Breast epithelium (tissue), 4 donors: ENCODE results near the gene GPR141. TPM values are rescaled to one million over a fixed set of nuclear protein-coding genes. Genes with fewer than 3 reads are reported as not detected.

Experiments
- DNase-seq, 2 donors: peaks; one replicate each; pipeline ENCODE4 v3.0.0-alpha.2; 2019; ENCODE audit warnings: low spot score in 2 of 2
- H3K27ac ChIP-seq, 2 donors: fragments of 200-600 bp; sonication (generic) in 1 of 2; one replicate each; pipeline ENCODE4 v1.5.1; 2016 to 2019; ENCODE audit warnings: mild to moderate bottlenecking in 1 of 2
- H3K27me3 ChIP-seq, 2 donors: fragments of 200-600 bp; sonication (generic) in 1 of 2; one replicate each; pipeline versions ENCODE4 v1.5.1 to v1.6.0; 2017 to 2019; ENCODE audit warnings: control low read depth in 1 of 2, mild to moderate bottlenecking in 1 of 2
- H3K36me3 ChIP-seq: fragments of 200-600 bp; one replicate; pipeline ENCODE4 v1.5.1; 2019
- H3K4me1 ChIP-seq, 2 donors: fragments of 200-600 bp; sonication (generic); one replicate each; pipeline ENCODE4 v1.5.1; 2016 to 2019; ENCODE audit warnings: control low read depth in 1 of 2
- H3K4me3 ChIP-seq, 3 donors: fragments of 200-600 bp; sonication (generic); 1 replicate in 2 of 3; 2 replicates in 1 of 3; pipeline ENCODE4 v1.5.1; 2016 to 2019; ENCODE audit warnings: mild to moderate bottlenecking in 3 of 3, moderate library complexity in 2 of 3
- H3K9me3 ChIP-seq, 2 donors: fragments of 200-600 bp; sonication (generic) in 1 of 2; one replicate each; pipeline ENCODE4 v1.5.1; 2016 to 2019; ENCODE audit warnings: control low read depth in 1 of 2
- POLR2A ChIP-seq: fragments of 450-650 bp; IDR thresholded peaks from one replicate; pipeline ENCODE4 v1.6.1; 2016; ENCODE audit warnings: antibody characterized with exemption, mild to moderate bottlenecking, moderate library complexity
- POLR2AphosphoS5 ChIP-seq, 3 donors: sonication (generic); formaldehyde crosslinking; IDR thresholded peaks; one replicate each; pipeline ENCODE4 v1.6.1; 2017; ENCODE audit warnings: antibody characterized with exemption in 3 of 3
- intact Hi-C: fragments of 100-400 bp; cut with DNase I; formaldehyde crosslinking; loops from one replicate; pipeline ENCODE4 v1.15.1; 2023; ENCODE audit warnings: low total_unique reads
- total RNA-seq, 3 donors: library from RNA; depleted of rRNA; stranded (reverse); fragments of >200 nt; gene quantifications; one replicate each; pipeline ENCODE4 v1.1.0, GENCODE V29; 2016
- TF ChIP-seq, protein P1 (sequence below), 3 donors: fragments of 450-650 bp; IDR thresholded peaks; one replicate each; pipeline ENCODE4 v1.5.1; 2016 to 2017; ENCODE audit warnings: antibody characterized with exemption in 3 of 3, mild to moderate bottlenecking in 3 of 3, moderate library complexity in 3 of 3

GPR141 gene
- total RNA-seq, 3 donors from 2014 or later: 0.64 to 0.88 TPM; not detected in 1

GRCh38 chr7:37645282-37646050 lies 38.1 kb upstream of the GPR141 start:
- DNase-seq: no peak
- Histone ChIP-seq H3K36me3 (no peaks in the 10 kb centered on the region), H3K9me3 (no peaks in the 10 kb centered on the region), H3K4me1 (no peaks in the 10 kb centered on the region), H3K27ac (no peak overlapping the region), H3K4me3 (no peak overlapping the region), H3K27me3 (no peaks in the 10 kb centered on the region)
- TF ChIP-seq, protein P1, sequence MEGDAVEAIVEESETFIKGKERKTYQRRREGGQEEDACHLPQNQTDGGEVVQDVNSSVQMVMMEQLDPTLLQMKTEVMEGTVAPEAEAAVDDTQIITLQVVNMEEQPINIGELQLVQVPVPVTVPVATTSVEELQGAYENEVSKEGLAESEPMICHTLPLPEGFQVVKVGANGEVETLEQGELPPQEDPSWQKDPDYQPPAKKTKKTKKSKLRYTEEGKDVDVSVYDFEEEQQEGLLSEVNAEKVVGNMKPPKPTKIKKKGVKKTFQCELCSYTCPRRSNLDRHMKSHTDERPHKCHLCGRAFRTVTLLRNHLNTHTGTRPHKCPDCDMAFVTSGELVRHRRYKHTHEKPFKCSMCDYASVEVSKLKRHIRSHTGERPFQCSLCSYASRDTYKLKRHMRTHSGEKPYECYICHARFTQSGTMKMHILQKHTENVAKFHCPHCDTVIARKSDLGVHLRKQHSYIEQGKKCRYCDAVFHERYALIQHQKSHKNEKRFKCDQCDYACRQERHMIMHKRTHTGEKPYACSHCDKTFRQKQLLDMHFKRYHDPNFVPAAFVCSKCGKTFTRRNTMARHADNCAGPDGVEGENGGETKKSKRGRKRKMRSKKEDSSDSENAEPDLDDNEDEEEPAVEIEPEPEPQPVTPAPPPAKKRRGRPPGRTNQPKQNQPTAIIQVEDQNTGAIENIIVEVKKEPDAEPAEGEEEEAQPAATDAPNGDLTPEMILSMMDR (IDR thresholded peaks at IDR 0.05): no peak
- TF ChIP-seq POLR2A: no peak
- no peak for TF ChIP-seq POLR2AphosphoS5 (IDR thresholded peaks at IDR 0.05)
- intact Hi-C loops: loop anchor here (10.0 kb wide), 1 partner anchor 509 kb away; no protein-coding TSS in a partner anchor

- intact Hi-C loops: no loop called here
- TF ChIP-seq POLR2AphosphoS5 (IDR thresholded peaks at IDR 0.05) (no peak), POLR2A (no peak)
- TF ChIP-seq, protein P1 (IDR thresholded peaks at IDR 0.05): no peak
- Histone ChIP-seq H3K9me3 (no peaks in the 10 kb centered on the region), H3K4me3 (no peak overlapping the region), H3K36me3 (no peaks in the 10 kb centered on the region), H3K27me3 (no peaks in the 10 kb centered on the region), H3K4me1 (no peaks in the 10 kb centered on the region), H3K27ac (no peak overlapping the region)
- no peak for DNase-seq
Measured at GRCh38 chr7:37656913-37657530, 26.5 kb upstream of the GPR141 start.

GRCh38 chr7:37657816-37658215 lies 25.8 kb upstream of the GPR141 start:
- Histone ChIP-seq H3K9me3 (no peaks in the 10 kb centered on the region), H3K36me3 (no peaks in the 10 kb centered on the region), H3K4me1 (no peaks in the 10 kb centered on the region), H3K27me3 (no peaks in the 10 kb centered on the region), H3K4me3 (no peak overlapping the region), H3K27ac (no peak overlapping the region)
- no peak for DNase-seq
- intact Hi-C loops: no loop called here
- TF ChIP-seq POLR2AphosphoS5 (IDR thresholded peaks at IDR 0.05) (no peak), POLR2A (no peak)
- TF ChIP-seq, protein P1 (IDR thresholded peaks at IDR 0.05): no peak

DNA sequence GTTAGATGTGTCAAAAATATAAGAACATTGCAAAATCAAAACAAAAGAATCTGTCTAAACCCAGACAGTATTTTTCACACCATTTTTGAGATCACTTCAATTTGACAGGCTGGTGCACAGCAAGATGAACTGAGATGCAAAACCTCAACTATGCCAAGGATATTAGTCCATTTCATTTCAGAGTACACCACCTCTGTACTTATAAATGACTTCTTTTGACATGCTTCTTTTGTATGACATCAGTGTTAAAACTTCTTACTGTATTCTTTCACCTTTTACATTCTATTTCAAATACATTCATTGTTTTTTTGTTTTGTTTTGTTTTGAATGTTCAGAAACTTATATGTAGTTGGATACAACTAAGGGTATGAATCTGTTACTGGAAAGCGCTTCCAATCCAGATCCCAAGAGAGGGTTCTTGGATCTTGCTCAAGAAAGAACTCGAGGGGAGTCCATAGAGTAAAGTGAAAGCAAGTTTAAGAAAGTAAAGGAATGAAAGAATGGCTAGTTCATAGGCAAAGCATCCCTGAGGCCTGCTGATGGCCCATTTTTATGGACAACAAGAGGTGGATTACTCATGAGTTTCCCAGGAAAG lies 23.5 kb upstream of the GPR141 start:
- Histone ChIP-seq H3K9me3 (no peaks in the 10 kb centered on the region), H3K36me3 (no peaks in the 10 kb centered on the region), H3K27me3 (no peaks in the 10 kb centered on the region), H3K4me3 (no peak overlapping the region), H3K4me1 (no peaks in the 10 kb centered on the region), H3K27ac (no peak overlapping the region)
- no peak for TF ChIP-seq POLR2AphosphoS5 (IDR thresholded peaks at IDR 0.05)
- TF ChIP-seq, protein P1 (IDR thresholded peaks at IDR 0.05): no peak
- no peak for TF ChIP-seq POLR2A
- DNase-seq: no peak
- intact Hi-C loops: no loop called here

- Histone ChIP-seq H3K9me3 (no peaks in the 10 kb centered on the region), H3K4me3 (no peak overlapping the region), H3K27ac (no peak overlapping the region), H3K4me1 (no peaks in the 10 kb centered on the region), H3K36me3 (no peaks in the 10 kb centered on the region), H3K27me3 (no peaks in the 10 kb centered on the region)
- TF ChIP-seq POLR2AphosphoS5 (IDR thresholded peaks at IDR 0.05) (no peak), POLR2A (no peak)
- TF ChIP-seq, protein P1 (IDR thresholded peaks at IDR 0.05): no peak
- no peak for DNase-seq
- intact Hi-C loops: no loop called here
Measured at GRCh38 chr7:37660614-37661013, 23.0 kb upstream of the GPR141 start.
